IPS-20b (cell line): ENCODE results near the gene CASKIN2.
"Not testable (repeated sequence)": the region's sequence is repeated elsewhere in the genome, so short reads cannot be mapped to it uniquely, and the experiment has no call there.

Experiments
- H3K27ac ChIP-seq: one replicate; pipeline ENCODE4 v1.5.1; 2013; ENCODE audit warnings: low read length
- H3K27me3 ChIP-seq: 2 replicates; pipeline ENCODE4 v1.6.1; 2013; ENCODE audit warnings: mild to moderate bottlenecking, low read length, inconsistent platforms; ENCODE audit not compliant: insufficient read depth
- H3K36me3 ChIP-seq: 2 replicates; pipeline ENCODE4 v1.6.1; 2013; ENCODE audit warnings: low read depth, mild to moderate bottlenecking, inconsistent platforms, low read length, moderate library complexity; ENCODE audit not compliant: insufficient read depth
- H3K4me1 ChIP-seq: 2 replicates; pipeline ENCODE4 v1.6.1; 2013; ENCODE audit warnings: mild to moderate bottlenecking, control low read depth, inconsistent platforms, low read length, moderate library complexity; ENCODE audit not compliant: insufficient read depth
- H3K4me3 ChIP-seq: 2 replicates; pipeline ENCODE4 v1.5.1; 2013; ENCODE audit warnings: mild to moderate bottlenecking, low read length, inconsistent platforms
- H3K9ac ChIP-seq: 2 replicates; pipeline ENCODE4 v1.6.1; 2013; ENCODE audit warnings: low read depth, mild to moderate bottlenecking, inconsistent platforms, low read length, moderate library complexity
- H3K9me3 ChIP-seq: 2 replicates; pipeline ENCODE4 v1.6.1; 2013; ENCODE audit warnings: mild to moderate bottlenecking, low read depth, low read length, inconsistent platforms; ENCODE audit not compliant: insufficient read depth

The CASKIN2 gene

DNA sequence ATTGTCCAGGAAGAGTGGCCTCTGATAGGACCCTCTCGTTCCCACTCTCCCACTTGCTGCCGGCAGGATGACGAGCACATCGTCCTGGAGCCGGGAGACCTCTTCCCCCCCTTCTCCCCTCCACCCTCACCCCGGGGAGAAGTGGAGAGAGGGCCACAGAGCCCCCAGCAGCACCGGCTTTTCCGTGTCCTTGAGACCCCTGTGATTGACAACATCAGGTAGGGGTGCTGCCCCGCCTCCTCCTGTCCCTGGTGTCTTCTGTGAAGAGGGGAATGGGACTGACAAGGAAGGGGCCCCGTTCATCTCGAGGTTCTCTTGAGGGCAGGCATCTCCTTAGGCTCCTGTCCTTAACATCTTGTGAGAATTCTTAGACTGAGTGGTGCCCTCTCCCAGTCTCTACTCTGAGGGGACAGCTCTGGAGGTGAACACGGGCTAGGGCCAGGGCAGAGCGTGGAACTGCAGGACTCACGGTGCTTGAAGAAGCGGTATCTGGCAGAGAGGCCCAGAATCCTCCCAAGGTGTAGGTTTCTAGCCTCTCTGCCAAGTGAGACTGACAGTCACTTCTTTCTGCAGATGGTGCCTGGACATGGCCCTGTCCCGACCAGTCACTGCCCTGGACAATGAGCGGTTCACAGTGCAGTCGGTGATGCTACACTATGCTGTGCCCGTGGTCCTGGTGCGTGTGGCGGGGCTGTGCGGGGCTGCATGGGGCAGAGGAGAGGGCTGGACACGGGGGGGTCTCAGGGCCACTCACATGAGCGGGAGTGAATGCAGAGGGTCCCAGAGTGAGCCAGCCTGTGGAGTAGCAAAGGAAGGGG, 26.4 kb downstream of the CASKIN2 start:
- H3K9me3 ChIP-seq = no peaks in the 10 kb centered on the region
- no peak overlapping the region for H3K9ac ChIP-seq
- H3K27ac ChIP-seq = no peak overlapping the region
- H3K27me3 ChIP-seq = no peaks in the 10 kb centered on the region
- no peak overlapping the region for H3K4me3 ChIP-seq
- no peaks in the 10 kb centered on the region for H3K4me1 ChIP-seq
- peaks cover 12% of the 10 kb centered on the region for H3K36me3 ChIP-seq

DNA sequence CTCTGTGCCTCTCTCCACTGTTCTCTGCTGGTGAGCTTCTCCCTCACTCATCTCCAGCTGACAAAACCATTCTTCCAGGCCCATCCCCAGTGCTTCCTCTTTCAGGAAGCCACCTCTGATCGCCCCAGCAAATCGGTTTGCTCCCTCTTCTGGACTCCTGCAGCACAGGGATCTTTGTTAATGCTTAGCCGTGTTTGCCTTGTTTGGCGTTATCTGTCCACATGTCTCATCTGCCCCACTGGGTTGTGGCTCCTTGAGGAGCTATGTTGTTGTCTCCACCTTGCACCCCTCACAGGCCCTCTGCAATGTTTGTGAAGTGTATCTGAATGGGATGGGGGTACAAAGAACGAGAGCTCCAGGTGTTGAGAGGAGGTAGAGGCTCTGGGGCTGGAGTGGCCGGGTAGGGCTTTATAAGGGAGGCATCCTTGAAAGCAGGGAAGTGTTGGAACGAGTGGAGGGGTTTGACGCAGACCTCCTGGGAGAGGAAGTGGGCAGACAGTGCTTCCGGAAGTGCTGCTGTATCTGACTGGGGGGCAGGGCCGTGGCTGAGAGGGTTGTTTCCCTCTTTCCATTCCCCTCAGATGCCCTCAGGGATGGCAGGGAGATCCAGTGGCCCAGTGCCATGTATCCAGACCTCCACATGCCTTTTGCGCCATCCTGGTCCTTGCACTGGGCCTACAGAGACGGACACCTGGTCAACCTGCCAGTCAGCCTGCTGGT, 27.8 kb downstream of the CASKIN2 start:
- H3K4me3 ChIP-seq = no peak overlapping the region
- H3K27me3 ChIP-seq = no peaks in the 10 kb centered on the region
- no peak overlapping the region for H3K9ac ChIP-seq
- no peaks in the 10 kb centered on the region for H3K4me1 ChIP-seq
- no peaks in the 10 kb centered on the region for H3K9me3 ChIP-seq
- no peaks in the 10 kb centered on the region for H3K36me3 ChIP-seq
- no peak overlapping the region for H3K27ac ChIP-seq

DNA sequence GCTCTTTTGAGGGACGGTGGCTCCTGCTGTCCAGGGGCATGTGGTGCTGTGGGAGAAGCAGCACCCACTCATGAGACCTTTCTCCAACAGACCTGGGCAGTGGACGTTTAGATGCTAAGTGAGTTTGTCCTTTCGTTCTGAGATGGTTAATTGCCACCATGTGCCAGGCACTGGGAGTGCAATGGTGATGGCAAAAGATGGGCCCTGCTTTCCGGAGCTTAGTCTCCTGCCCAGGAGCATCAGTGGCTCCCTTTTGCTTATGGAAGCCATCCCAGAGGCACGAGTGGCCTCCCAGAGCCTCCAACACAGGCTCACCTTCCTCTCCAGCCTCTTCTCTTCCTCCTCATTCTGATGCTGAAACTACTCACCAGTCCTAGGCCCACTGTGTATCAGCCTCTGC, 28.4 kb downstream of the CASKIN2 start:
- Histone ChIP-seq H3K9ac (no peak overlapping the region), H3K4me3 (no peak overlapping the region), H3K27me3 (no peaks in the 10 kb centered on the region), H3K9me3 (no peaks in the 10 kb centered on the region), H3K36me3 (no peaks in the 10 kb centered on the region), H3K27ac (no peak overlapping the region), H3K4me1 (no peaks in the 10 kb centered on the region)

DNA sequence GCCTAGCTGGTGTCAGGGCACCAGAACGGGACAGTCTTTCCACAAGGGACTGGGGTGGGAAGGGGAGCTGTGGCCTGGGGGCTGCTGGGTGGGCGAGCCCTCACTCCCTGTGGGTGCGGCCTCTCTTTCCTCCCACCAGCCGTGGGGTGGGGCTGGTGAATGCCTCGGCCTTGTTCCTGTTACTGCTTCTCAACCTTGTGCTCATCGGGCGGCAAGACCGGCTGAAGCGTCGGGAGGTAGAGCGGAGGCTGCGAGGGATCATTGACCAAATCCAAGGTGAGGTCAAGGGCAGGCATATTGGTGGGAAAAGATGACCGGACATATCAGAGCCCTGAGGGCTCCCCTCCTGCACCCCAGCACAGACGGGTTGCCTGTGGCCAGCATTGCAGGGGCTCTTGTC, 29.2 kb downstream of the CASKIN2 start:
- Histone ChIP-seq H3K4me1 (no peaks in the 10 kb centered on the region), H3K36me3 (no peaks in the 10 kb centered on the region), H3K27ac (no peak overlapping the region), H3K9ac (no peak overlapping the region), H3K9me3 (no peaks in the 10 kb centered on the region), H3K4me3 (no peak overlapping the region), H3K27me3 (no peaks in the 10 kb centered on the region)

DNA sequence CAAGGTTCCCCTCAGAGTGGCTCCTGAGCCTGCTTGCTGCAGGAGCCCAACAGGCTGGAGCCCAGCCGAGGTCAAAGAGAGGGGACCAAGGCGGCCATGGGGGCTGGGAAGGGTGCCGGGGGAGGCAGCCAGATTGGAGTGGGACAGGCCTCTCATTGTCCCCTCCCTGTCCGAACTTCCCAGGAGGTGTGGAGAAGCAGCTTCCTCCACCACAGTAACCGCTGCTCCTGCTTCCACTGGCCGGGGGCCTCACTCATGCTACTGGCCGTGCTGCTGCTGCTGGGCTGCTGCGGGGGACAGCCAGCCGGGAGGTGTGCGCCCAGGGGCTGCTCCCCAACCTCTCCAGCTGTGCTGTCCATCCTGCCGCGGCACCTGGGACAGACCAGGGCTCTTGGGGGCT, 29.6 kb downstream of the CASKIN2 start:
- Histone ChIP-seq H3K27ac (no peak overlapping the region), H3K9ac (no peak overlapping the region), H3K36me3 (no peaks in the 10 kb centered on the region), H3K4me3 (no peak overlapping the region), H3K9me3 (no peaks in the 10 kb centered on the region), H3K4me1 (no peaks in the 10 kb centered on the region), H3K27me3 (no peaks in the 10 kb centered on the region)

DNA sequence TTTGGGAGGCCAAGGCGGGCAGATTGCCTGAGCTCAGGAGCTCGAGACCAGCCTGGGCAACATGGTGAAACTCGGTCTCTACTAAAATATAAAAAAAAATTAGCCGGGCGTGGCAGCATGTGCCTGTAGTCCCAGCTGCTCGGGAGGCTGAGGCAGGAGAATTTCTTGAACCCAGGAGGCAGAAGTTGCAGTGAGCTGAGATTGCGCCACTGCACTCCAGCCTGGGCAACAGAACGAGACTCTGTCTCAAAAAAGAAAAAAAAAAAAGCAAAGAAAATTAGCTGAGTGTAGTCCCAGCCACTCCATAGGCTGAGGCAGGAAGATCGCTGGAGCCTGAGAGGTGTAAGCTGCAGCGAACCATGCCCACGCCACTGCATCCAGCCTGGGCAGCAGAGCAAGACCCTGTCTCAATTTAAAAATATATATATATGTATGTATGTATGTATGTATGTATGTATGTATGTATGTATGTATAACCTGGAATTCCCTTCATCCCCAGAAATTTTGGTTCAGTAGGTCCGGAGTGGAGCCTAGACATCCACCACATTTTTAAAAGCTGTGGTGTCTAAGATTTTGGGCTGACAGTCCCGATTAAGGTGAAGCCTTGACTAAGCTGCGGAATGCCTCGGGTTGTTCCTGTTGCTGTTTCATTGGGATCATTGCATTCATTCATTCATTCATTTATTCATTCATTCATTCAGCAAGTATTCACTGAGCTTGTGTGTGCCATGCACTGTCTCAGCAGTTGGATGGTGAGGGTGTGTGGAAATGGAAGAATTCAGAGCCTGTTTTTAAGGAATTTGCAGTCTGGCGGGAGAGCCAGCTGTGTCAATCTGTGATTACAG, 33.0 kb downstream of the CASKIN2 start:
- H3K9ac ChIP-seq = no peak overlapping the region
- no peaks in the 10 kb centered on the region for H3K9me3 ChIP-seq
- no peaks in the 10 kb centered on the region for H3K36me3 ChIP-seq
- H3K27me3 ChIP-seq = no peaks in the 10 kb centered on the region
- no peak overlapping the region for H3K27ac ChIP-seq
- no peaks in the 10 kb centered on the region for H3K4me1 ChIP-seq
- no peak overlapping the region for H3K4me3 ChIP-seq

DNA sequence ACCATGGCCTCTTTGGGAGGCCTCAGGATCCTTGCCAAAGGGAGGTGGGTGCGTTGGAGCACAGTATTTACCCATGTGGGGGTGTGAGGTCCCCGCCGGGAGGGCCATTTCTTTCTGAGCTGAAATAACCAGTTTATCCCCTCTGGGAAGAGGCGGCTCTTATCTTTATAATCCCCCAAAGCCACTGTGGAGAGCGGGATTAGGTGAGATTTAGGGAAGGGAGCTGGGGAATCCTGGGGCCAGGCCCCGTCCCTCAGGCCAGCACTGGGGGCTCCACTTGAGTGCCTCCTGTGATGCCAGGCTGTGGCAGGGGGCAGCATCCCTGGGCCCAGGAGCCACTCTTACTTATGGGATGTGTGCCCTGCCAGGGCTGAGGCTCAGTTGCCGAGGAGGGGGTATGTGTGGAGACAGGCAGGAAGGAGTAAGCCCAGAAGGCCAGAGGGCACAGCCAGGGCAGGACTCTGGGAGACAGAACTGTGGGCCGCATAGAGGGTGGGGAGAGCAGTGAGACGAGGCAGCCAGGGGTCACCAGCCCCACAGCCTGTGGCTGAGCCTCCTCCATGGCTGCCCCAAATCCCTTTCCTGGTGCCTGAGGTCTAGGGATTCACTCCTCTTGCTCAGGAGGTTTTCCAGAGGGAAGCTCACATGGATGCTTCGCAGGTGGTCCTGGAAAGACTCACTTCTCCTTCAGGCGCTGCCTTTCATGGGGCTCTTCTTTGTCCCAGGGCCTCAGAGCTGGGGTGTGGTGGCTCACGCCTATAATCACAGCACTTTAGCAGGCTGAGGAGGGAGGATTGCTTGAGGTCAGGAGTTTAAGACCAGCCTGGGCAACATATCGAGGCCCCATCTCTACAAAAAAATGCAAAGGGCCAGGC, 33.9 kb downstream of the CASKIN2 start:
- no peaks in the 10 kb centered on the region for H3K4me1 ChIP-seq
- no peak overlapping the region for H3K27ac ChIP-seq
- H3K27me3 ChIP-seq = no peaks in the 10 kb centered on the region
- H3K9ac ChIP-seq = no peak overlapping the region
- no peak overlapping the region for H3K4me3 ChIP-seq
- H3K9me3 ChIP-seq = no peaks in the 10 kb centered on the region
- peaks cover 8% of the 10 kb centered on the region; the same call in 1 of the 2 replicates for H3K36me3 ChIP-seq

DNA sequence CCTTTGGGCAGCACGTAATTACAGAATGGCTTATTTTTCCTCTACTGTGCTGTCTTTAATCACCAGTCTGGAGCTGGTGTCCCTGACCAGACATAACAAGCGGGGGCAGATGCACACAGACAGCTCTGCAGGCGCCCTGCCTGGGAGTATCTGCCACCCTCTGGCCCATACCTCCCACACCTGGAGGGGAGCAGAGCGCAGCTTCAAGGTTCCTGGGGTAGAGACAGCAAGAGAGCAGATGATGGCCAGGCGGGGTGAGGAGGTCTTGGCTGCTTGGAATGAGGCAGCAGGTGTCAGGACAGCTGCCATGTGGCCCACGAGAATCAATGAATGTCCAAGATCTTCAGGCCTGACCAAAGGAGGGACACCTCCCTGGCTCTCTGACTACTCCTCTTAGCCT, 35.1 kb downstream of the CASKIN2 start:
- Histone ChIP-seq H3K36me3 (peaks cover 8% of the 10 kb centered on the region; the same call in 1 of the 2 replicates), H3K9ac (no peak overlapping the region), H3K27ac (no peak overlapping the region), H3K4me1 (no peaks in the 10 kb centered on the region), H3K27me3 (no peaks in the 10 kb centered on the region), H3K9me3 (no peaks in the 10 kb centered on the region), H3K4me3 (no peak overlapping the region)

DNA sequence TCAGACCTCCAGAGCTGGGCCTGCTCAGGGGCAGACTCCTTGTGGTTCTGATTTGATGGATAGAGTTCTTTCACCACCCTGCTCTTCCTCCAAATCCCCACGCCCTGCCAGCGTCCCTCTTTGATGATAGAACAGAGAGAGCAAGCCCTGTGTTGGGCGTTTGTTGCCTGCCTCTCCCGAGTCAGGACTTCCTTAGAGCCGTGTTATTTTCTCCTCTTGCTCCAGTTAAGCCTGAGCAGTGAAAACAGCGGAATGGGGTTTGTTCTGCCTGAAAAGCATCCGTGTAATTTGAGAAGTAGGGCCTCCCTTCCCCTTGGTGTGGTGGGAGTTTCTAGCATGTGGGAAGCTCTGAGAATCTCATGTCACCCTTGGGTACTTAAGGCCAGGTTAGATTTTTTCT, 36.8 kb downstream of the CASKIN2 start:
- Histone ChIP-seq H3K27ac (no peak overlapping the region), H3K9ac (0 out of 2 replicates have a peak overlapping the region, but pooled peaks have one; percentile 48), H3K4me1 (no peaks in the 10 kb centered on the region), H3K36me3 (peaks cover 8% of the 10 kb centered on the region; the same call in 1 of the 2 replicates), H3K9me3 (no peaks in the 10 kb centered on the region), H3K27me3 (no peaks in the 10 kb centered on the region), H3K4me3 (no peak overlapping the region)

DNA sequence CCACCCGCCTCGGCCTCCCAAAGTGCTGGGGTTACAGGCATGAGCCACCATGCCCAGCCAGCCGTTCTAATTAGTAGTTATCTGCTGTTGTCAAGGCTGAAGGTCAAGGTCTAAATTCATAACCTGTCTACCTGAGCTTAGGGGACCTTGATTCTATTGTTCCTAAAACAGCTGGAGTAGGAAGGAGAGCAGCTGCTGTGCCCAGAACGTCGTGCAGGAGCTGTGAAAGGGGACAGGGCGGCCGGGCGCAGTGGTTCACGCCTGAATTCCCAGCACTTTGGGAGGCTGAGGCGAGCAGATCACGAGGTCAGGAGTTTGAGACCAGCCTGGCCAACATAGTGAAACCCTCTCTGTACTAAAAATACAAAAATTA, 37.9 kb downstream of the CASKIN2 start:
- not testable (repeated sequence) for H3K9me3 ChIP-seq, H3K9ac ChIP-seq, H3K27ac ChIP-seq, H3K4me3 ChIP-seq, H3K4me1 ChIP-seq, H3K27me3 ChIP-seq
- peaks cover 13% of the 10 kb centered on the region for H3K36me3 ChIP-seq
